Endodermal cell (in vitro differentiated cells): Measurements from ENCODE around the gene EGLN3. TPM values are rescaled to one million over a fixed set of nuclear protein-coding genes. Genes with fewer than 3 reads are reported as not detected.

Experiments used
- DNase-seq: peaks from one replicate; pipeline ENCODE4 v3.0.0-alpha.2; 2017
- H3K27ac ChIP-seq: 2 replicates; pipeline ENCODE4 v1.5.1; 2013; ENCODE audit warnings: mild to moderate bottlenecking, low read depth, low read length, moderate library complexity
- H3K27me3 ChIP-seq: 2 replicates; pipeline ENCODE4 v1.6.1; 2013; ENCODE audit warnings: mild to moderate bottlenecking, low read length, moderate library complexity; ENCODE audit not compliant: insufficient read depth, control insufficient read depth, poor library complexity, severe bottlenecking
- H3K36me3 ChIP-seq: 2 replicates; pipeline ENCODE4 v1.7.0; 2013; ENCODE audit warnings: mild to moderate bottlenecking, low read length, moderate library complexity; ENCODE audit not compliant: control insufficient read depth, insufficient read depth
- H3K4me1 ChIP-seq: one replicate; pipeline ENCODE4 v1.7.0; 2013; ENCODE audit warnings: low read length; ENCODE audit not compliant: control insufficient read depth, insufficient read depth
- H3K4me3 ChIP-seq: 2 replicates; pipeline ENCODE4 v1.5.1; 2013; ENCODE audit warnings: mild to moderate bottlenecking, low read length, moderate library complexity
- H3K9ac ChIP-seq: 2 replicates; pipeline ENCODE4 v1.6.1; 2013; ENCODE audit warnings: mild to moderate bottlenecking, low read length, moderate library complexity; ENCODE audit not compliant: poor library complexity, severe bottlenecking; ENCODE audit errors: extremely low read depth
- H3K9me3 ChIP-seq: 2 replicates; pipeline ENCODE4 v1.6.1; 2013; ENCODE audit warnings: mild to moderate bottlenecking, low read length, moderate library complexity; ENCODE audit not compliant: control insufficient read depth
- H3K27ac Mint-ChIP-seq: 2 replicates; pipeline ENCODE4 v1.8.0; 2020; ENCODE audit warnings: mixed read lengths
- H3K27me3 Mint-ChIP-seq: 2 replicates; pipeline ENCODE4 v1.8.0; 2021; ENCODE audit warnings: mild to moderate bottlenecking, mixed read lengths; ENCODE audit not compliant: insufficient read depth
- H3K36me3 Mint-ChIP-seq: 2 replicates; pipeline ENCODE4 v1.8.0; 2020; ENCODE audit warnings: low read depth, mixed read lengths
- H3K4me1 Mint-ChIP-seq: 2 replicates; pipeline ENCODE4 v1.8.0; 2020; ENCODE audit warnings: mixed read lengths
- H3K4me3 Mint-ChIP-seq: 2 replicates; pipeline ENCODE4 v1.8.0; 2020; ENCODE audit warnings: mild to moderate bottlenecking, moderate library complexity, mixed read lengths
- H3K9me3 Mint-ChIP-seq: 2 replicates; pipeline ENCODE4 v1.8.0; 2020; ENCODE audit warnings: mild to moderate bottlenecking, mixed read lengths
- WGBS, 2 experiments: methylation state at CpG; one replicate each; pipeline versions ENCODE4 v1.1.5 to v1.1.7; 2013; ENCODE audit warnings: missing lambda C conversion rate in 2 of 2, mixed read lengths in 1 of 2; ENCODE audit not compliant: insufficient coverage in 1 of 2, insufficient read length in 1 of 2; 5-methylcytosine and 5-hydroxymethylcytosine counted together
- long read RNA-seq, 4 experiments: library from polyadenylated mRNA in 2 of 4; library from RNA in 1 of 4; library from capped mRNA in 1 of 4; stranded (forward) in 3 of 4; unstranded in 1 of 4; transcript quantifications; one replicate each; pipeline ENCODE4 v2.0.0, GENCODE V29; 2020 to 2021; ENCODE audit warnings: inconsistent platforms in 1 of 4
- polyA plus RNA-seq, 2 experiments: library from polyadenylated mRNA; stranded (reverse); fragments of 50-300 nt; gene quantifications; one replicate each; pipeline ENCODE4 v1.2.3, GENCODE V29; 2013
- total RNA-seq, 2 donors: library from RNA; stranded (reverse); fragmentation: NEBNext Ultra II Directional in 1 of 2; extraction: Animal tissue kit (Norgen Biotek cat#: 25700) in 1 of 2; gene quantifications; 2 replicates in 1 of 2; 3 replicates in 1 of 2; pipeline ENCODE4 v1.2.1, GENCODE V29; 2021
- TF ChIP-seq, protein P1 (sequence below): fragments of 200-600 bp; sonication (generic); conservative IDR thresholded peaks from 2 replicates; pipeline ENCODE4 v1.5.0; 2021; ENCODE audit warnings: antibody characterized with exemption, mild to moderate bottlenecking

EGLN3 gene
- total RNA-seq = 10 to 100 TPM; 13.4 to 18.1 TPM
- polyA plus RNA-seq (2013, experiment 1 of 2) = 12.6 TPM
- 14.5 TPM for polyA plus RNA-seq (2013, experiment 2 of 2)
- long read RNA-seq, experiment 1, partial matches to known transcripts = 2 of 9 reads
- long read RNA-seq, experiment 1, other reads (novel, unspliced or antisense) = 2 of 9 reads
- long read RNA-seq, experiment 2, transcript EGLN3-201 (5 exons, 2,709 nt) = major isoform, 9 of 11 reads
- long read RNA-seq, experiment 2, partial matches to known transcripts = 0 of 11 reads
- long read RNA-seq, experiment 2, other reads (novel, unspliced or antisense) = 0 of 11 reads
- long read RNA-seq, experiment 3, transcript EGLN3-201 (5 exons, 2,709 nt) = major isoform, 81 of 93 reads
- long read RNA-seq, experiment 3, partial matches to known transcripts = 1 of 93 reads
- long read RNA-seq, experiment 3, other reads (novel, unspliced or antisense) = 4 of 93 reads
- long read RNA-seq, experiment 4, partial matches to known transcripts = 0 of 5 reads
- long read RNA-seq, experiment 4, other reads (novel, unspliced or antisense) = 0 of 5 reads

DNA sequence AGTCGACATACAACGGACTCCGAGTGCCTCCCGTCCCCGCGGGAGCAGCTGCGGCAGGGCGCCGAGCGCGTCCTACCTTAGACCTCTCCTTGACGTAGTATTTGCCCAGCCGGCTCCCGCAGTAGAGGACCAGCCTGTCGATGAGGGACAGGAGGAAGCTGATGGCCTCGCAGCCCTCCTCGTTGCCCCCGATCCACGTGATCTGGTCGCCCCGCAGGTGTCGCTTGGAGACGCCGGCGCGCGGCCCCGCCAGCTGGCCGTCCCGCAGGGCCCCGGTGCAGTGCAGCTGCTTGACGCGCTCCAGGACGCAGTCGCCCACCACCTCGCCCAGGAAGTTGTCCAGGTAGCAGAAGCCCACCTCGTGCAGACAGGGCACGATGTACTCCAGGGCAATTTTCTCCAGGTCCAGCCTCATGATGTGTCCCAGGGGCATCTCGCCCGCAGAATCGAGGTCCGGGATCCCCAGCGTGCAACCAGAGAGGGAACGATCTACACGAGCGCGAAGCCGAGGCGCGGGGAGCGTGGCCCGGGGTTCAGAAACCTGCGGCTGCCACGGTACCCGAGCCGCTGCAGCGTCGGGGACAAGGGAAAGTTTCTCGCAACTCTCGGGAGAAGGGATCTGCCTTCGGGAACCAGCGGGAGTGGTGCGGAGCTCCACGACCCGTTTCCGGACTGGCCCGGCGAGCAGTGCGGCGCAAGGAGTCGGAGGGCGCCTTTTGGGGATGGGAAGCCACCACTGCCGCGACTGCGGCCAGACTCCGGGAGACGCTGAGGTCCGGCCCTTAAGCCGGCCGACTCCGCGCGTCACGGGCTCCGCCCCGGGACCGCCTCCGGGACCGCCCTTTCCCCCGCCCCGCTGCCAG lies at the start of gene EGLN3:
Gene EGLN3, minus strand, starts transcription at position 755 of the 863 bp plus-strand sequence. Its CDS starts 322 bp downstream, at position 433.
- Histone ChIP-seq H3K9me3 (no peaks in the 10 kb centered on the region), H3K9ac (peak within 1 kb of the TSS; percentile 76), H3K36me3 (peaks cover 3% of the 10 kb centered on the region), H3K4me1 (peaks cover 13% of the 10 kb centered on the region), H3K27me3 (peaks cover 18% of the 10 kb centered on the region), H3K4me3 (peak within 1 kb of the TSS; percentile 86), H3K27ac (peak within 1 kb of the TSS; percentile 42)
- no peaks in the 10 kb centered on the region for H3K9me3 Mint-ChIP-seq
- peak within 1 kb of the TSS; percentile 80 for H3K4me3 Mint-ChIP-seq
- peak; percentile 98 for DNase-seq
- peaks cover 20% of the 10 kb centered on the region for H3K27me3 Mint-ChIP-seq
- TF ChIP-seq, protein P1, sequence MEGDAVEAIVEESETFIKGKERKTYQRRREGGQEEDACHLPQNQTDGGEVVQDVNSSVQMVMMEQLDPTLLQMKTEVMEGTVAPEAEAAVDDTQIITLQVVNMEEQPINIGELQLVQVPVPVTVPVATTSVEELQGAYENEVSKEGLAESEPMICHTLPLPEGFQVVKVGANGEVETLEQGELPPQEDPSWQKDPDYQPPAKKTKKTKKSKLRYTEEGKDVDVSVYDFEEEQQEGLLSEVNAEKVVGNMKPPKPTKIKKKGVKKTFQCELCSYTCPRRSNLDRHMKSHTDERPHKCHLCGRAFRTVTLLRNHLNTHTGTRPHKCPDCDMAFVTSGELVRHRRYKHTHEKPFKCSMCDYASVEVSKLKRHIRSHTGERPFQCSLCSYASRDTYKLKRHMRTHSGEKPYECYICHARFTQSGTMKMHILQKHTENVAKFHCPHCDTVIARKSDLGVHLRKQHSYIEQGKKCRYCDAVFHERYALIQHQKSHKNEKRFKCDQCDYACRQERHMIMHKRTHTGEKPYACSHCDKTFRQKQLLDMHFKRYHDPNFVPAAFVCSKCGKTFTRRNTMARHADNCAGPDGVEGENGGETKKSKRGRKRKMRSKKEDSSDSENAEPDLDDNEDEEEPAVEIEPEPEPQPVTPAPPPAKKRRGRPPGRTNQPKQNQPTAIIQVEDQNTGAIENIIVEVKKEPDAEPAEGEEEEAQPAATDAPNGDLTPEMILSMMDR = no peak
- peaks cover 36% of the 10 kb centered on the region for H3K4me1 Mint-ChIP-seq
- peaks cover 2% of the 10 kb centered on the region for H3K36me3 Mint-ChIP-seq
- WGBS, 2 experiments = 0 to 2% methylated on average over 39 to 91 of the region's 91 CpGs
- peak within 1 kb of the TSS; percentile 94 for H3K27ac Mint-ChIP-seq

DNA sequence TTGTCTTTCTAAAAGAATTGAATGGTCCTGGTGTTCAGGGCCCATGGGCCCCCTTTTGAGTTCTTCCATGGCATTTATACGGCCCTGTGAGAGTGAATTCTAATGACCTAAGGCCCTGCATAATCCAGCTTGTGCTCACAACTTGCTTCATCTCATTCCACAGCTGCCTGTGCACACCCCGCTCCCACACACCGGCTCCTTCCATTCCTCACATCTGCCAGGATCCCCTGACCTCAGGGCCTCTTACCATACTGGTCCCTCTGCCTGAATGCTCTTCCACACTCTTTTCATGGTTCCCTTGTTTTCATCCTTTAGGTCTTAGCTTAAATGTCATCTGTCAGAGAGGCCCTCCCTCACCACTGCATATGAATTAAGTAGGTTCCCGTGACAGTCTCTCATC lies 49.5 kb upstream of the EGLN3 start:
- Histone ChIP-seq H3K36me3 (no peaks in the 10 kb centered on the region), H3K4me1 (no peaks in the 10 kb centered on the region), H3K4me3 (no peak overlapping the region), H3K9ac (no peak overlapping the region), H3K27me3 (peaks cover 5% of the 10 kb centered on the region), H3K9me3 (no peaks in the 10 kb centered on the region), H3K27ac (no peak overlapping the region)
- no peaks in the 10 kb centered on the region for H3K9me3 Mint-ChIP-seq
- H3K4me1 Mint-ChIP-seq = no peaks in the 10 kb centered on the region
- H3K36me3 Mint-ChIP-seq = no peaks in the 10 kb centered on the region
- TF ChIP-seq, protein P1 = no peak
- H3K27ac Mint-ChIP-seq = no peak overlapping the region
- H3K4me3 Mint-ChIP-seq = no peak overlapping the region
- no peak for DNase-seq
- 92 to 93% methylated on average over 4 of the region's 4 CpGs for WGBS, 2 experiments
- peaks cover 6% of the 10 kb centered on the region for H3K27me3 Mint-ChIP-seq

DNA sequence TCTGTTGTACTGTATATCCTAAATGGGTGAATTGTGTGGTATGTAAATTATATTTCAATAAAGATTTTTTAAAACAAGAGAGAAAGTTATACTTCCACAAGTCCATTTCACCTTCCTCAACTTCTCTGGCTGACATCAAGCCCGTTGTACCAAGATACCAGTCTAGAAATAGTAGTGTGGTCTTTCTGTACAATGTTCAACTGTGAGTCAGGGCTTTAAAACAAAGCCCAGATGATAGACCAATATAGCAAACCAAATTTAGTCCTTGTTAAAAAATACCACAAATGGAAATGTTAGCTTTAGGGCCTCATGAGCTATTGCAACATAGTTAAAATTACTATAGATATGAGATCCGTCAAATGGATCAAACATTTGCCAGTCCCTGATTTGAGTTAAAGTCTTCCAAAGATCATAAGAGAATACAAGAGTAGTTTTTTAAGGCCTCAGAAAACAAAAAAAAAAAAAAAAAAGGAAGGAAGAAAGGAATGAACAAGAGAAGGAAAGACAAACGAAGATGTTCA lies 49.0 kb upstream of the EGLN3 start:
- Histone ChIP-seq H3K27ac (no peak overlapping the region), H3K9me3 (no peaks in the 10 kb centered on the region), H3K4me1 (no peaks in the 10 kb centered on the region), H3K27me3 (peaks cover 5% of the 10 kb centered on the region), H3K36me3 (no peaks in the 10 kb centered on the region), H3K9ac (no peak overlapping the region), H3K4me3 (no peak overlapping the region)
- H3K9me3 Mint-ChIP-seq = no peaks in the 10 kb centered on the region
- 79 to 94% methylated on average over 2 of the region's 3 CpGs for WGBS, 2 experiments
- H3K4me1 Mint-ChIP-seq = no peaks in the 10 kb centered on the region
- H3K27ac Mint-ChIP-seq = no peak overlapping the region
- H3K4me3 Mint-ChIP-seq = no peak overlapping the region
- H3K27me3 Mint-ChIP-seq = peaks cover 6% of the 10 kb centered on the region
- TF ChIP-seq, protein P1 = no peak
- no peak for DNase-seq
- H3K36me3 Mint-ChIP-seq = no peaks in the 10 kb centered on the region
